HepG2 (cell line): Measurements from ENCODE around the gene FUT3. TPM values are rescaled to one million over a fixed set of nuclear protein-coding genes. Genes with fewer than 3 reads are reported as not detected.

Source experiments
- CENPT ChIP-seq: sonication (generic); formaldehyde crosslinking; IDR thresholded peaks from 2 replicates; pipeline ENCODE4 v1.8.0; 2022; ENCODE audit warnings: low read depth, mild to moderate bottlenecking, moderate library complexity, missing genetic modification reagents
- FOXA3 ChIP-seq: IDR thresholded peaks from 2 replicates; pipeline ENCODE4 v1.6.1; 2016; ENCODE audit warnings: missing genetic modification reagents, missing compliant biosample characterization
- HDAC1 ChIP-seq: sonication (generic); formaldehyde crosslinking; IDR thresholded peaks from 2 replicates; pipeline ENCODE4 v1.5.1; 2020; ENCODE audit warnings: mild to moderate bottlenecking, missing genetic modification reagents
- HIC2 ChIP-seq: sonication (generic); formaldehyde crosslinking; IDR thresholded peaks from 2 replicates; pipeline ENCODE4 v1.9.0; 2022; ENCODE audit warnings: low read depth, missing genetic modification reagents
- HINFP ChIP-seq: sonication (generic); formaldehyde crosslinking; IDR thresholded peaks from 2 replicates; pipeline ENCODE4 v1.4.0; 2020; ENCODE audit warnings: low read depth, mild to moderate bottlenecking, missing genetic modification reagents
- HMGXB4 ChIP-seq, 2 experiments: sonication (generic) in 1 of 2; formaldehyde crosslinking in 1 of 2; IDR thresholded peaks; 2 replicates each; pipeline versions ENCODE4 v1.4.0 to v1.6.1; 2018 to 2020; ENCODE audit warnings: missing genetic modification reagents in 2 of 2, borderline replicate concordance in 1 of 2, low read depth in 1 of 2, mild to moderate bottlenecking in 1 of 2, missing biosample characterization in 1 of 2
- KDM2A ChIP-seq: sonication (generic); formaldehyde crosslinking; IDR thresholded peaks from 2 replicates; pipeline ENCODE4 v1.4.0; 2020; ENCODE audit warnings: low read depth, missing genetic modification reagents, borderline replicate concordance
- KMT2B ChIP-seq: IDR thresholded peaks from 2 replicates; pipeline ENCODE4 v1.6.1; 2016; ENCODE audit warnings: missing genetic modification reagents, missing compliant biosample characterization
- NFKBIZ ChIP-seq: IDR thresholded peaks from 2 replicates; pipeline ENCODE4 v1.6.1; 2018; ENCODE audit warnings: missing genetic modification reagents, missing compliant biosample characterization
- PAF1 ChIP-seq: IDR thresholded peaks from 2 replicates; pipeline ENCODE4 v1.6.1; 2016; ENCODE audit warnings: missing genetic modification reagents, missing compliant biosample characterization
- POLR2AphosphoS5 ChIP-seq: IDR thresholded peaks from 2 replicates; pipeline ENCODE4 v1.6.1; 2012; ENCODE audit warnings: low read depth, low read length
- PRPF4 ChIP-seq: fragments of 200-400 bp; formaldehyde crosslinking; IDR thresholded peaks from 2 replicates; pipeline ENCODE4 v1.6.1; 2016; ENCODE audit warnings: low read length, low read depth; ENCODE audit not compliant: poor library complexity, severe bottlenecking
- SNAPC2 ChIP-seq: sonication (generic); formaldehyde crosslinking; IDR thresholded peaks from 2 replicates; pipeline ENCODE4 v1.8.1; 2022; ENCODE audit warnings: mild to moderate bottlenecking, missing genetic modification reagents
- SRSF9 ChIP-seq: fragments of 200-400 bp; formaldehyde crosslinking; IDR thresholded peaks from 2 replicates; pipeline ENCODE4 v1.6.1; 2018; ENCODE audit warnings: borderline replicate concordance, mild to moderate bottlenecking, low read depth, low read length; ENCODE audit not compliant: insufficient read depth, poor library complexity, severe bottlenecking
- ZBTB8A ChIP-seq: sonication (generic); formaldehyde crosslinking; IDR thresholded peaks from 2 replicates; pipeline ENCODE4 v1.4.0; 2020; ENCODE audit warnings: mild to moderate bottlenecking, low read depth, missing genetic modification reagents, borderline replicate concordance
- ZNF232 ChIP-seq: sonication (generic); formaldehyde crosslinking; IDR thresholded peaks from 2 replicates; pipeline ENCODE4 v1.4.0; 2020; ENCODE audit warnings: missing genetic modification reagents, borderline replicate concordance
- ZNF235 ChIP-seq: sonication (generic); formaldehyde crosslinking; IDR thresholded peaks from 2 replicates; pipeline ENCODE4 v1.8.1; 2023; ENCODE audit warnings: mild to moderate bottlenecking, missing genetic modification reagents, borderline replicate concordance
- ZNF296 ChIP-seq: sonication (generic); formaldehyde crosslinking; conservative IDR thresholded peaks from 2 replicates; pipeline ENCODE4 v1.5.0; 2020; ENCODE audit warnings: mild to moderate bottlenecking, missing genetic modification reagents
- ZNF33A ChIP-seq: sonication (generic); formaldehyde crosslinking; IDR thresholded peaks from 2 replicates; pipeline ENCODE4 v1.5.1; 2020; ENCODE audit warnings: missing genetic modification reagents, mild to moderate bottlenecking, moderate library complexity, borderline replicate concordance
- ZNF484 ChIP-seq: sonication (generic); formaldehyde crosslinking; IDR thresholded peaks from 2 replicates; pipeline ENCODE4 v1.5.1; 2020; ENCODE audit warnings: mild to moderate bottlenecking, low read depth, missing genetic modification reagents, borderline replicate concordance
- ZNF674 ChIP-seq: sonication (generic); formaldehyde crosslinking; IDR thresholded peaks from 2 replicates; pipeline ENCODE4 v1.5.0; 2020; ENCODE audit warnings: low read depth, mild to moderate bottlenecking, missing genetic modification reagents
- ZNF7 ChIP-seq: IDR thresholded peaks from 2 replicates; pipeline ENCODE4 v1.6.1; 2016; ENCODE audit warnings: missing biosample characterization, missing genetic modification reagents
- ZNF746 ChIP-seq: sonication (generic); formaldehyde crosslinking; IDR thresholded peaks from 2 replicates; pipeline ENCODE4 v1.8.0; 2022; ENCODE audit warnings: mild to moderate bottlenecking, missing genetic modification reagents
- ZNF747 ChIP-seq: sonication (generic); formaldehyde crosslinking; IDR thresholded peaks from 2 replicates; pipeline ENCODE4 v1.8.1; 2023; ENCODE audit warnings: missing genetic modification reagents, mild to moderate bottlenecking, borderline replicate concordance
- ZNF788 ChIP-seq: sonication (generic); formaldehyde crosslinking; IDR thresholded peaks from 2 replicates; pipeline ENCODE4 v1.5.0; 2020; ENCODE audit warnings: mild to moderate bottlenecking, missing genetic modification reagents, borderline replicate concordance
- ZNF816 ChIP-seq: sonication (generic); formaldehyde crosslinking; IDR thresholded peaks from 2 replicates; pipeline ENCODE4 v1.8.0; 2022; ENCODE audit warnings: missing genetic modification reagents, mild to moderate bottlenecking, borderline replicate concordance
- polyA plus RNA-seq, 8 experiments: library from polyadenylated mRNA; depleted of rRNA in 3 of 8; stranded (reverse) in 7 of 8; unstranded in 1 of 8; fragments of >200 nt; fragmentation: Illumina TruSeq in 4 of 8; extraction: Trizol in 4 of 8; gene quantifications; 2 replicates each; pipeline versions ENCODE4 v1.2.1 to v1.2.3, GENCODE V29; 2011 to 2016; ENCODE audit warnings: low read depth in 4 of 8, missing spikeins in 1 of 8, mixed read lengths in 1 of 8; ENCODE audit not compliant: insufficient read depth in 1 of 8
- total RNA-seq, 5 experiments: library from RNA; depleted of rRNA; stranded (reverse); fragments of >200 nt; fragmentation: Illumina TruSeq; extraction: Trizol; gene quantifications; 2 replicates each; pipeline ENCODE4 v1.2.3, GENCODE V29; 2016; ENCODE audit warnings: low read depth in 1 of 5

The FUT3 gene
- total and polyA plus RNA-seq, 2 of the 13 experiments (the other 11 are each of a cell fraction or from before 2014, with no cell fraction given): 0.53 to 1.1 TPM

GRCh38 chr19:5880604-5881078 is 29.4 kb upstream of the FUT3 start (continued):
- TF ChIP-seq FOXA3 (CRISPR knock-in tag): peak; percentile 67
- TF ChIP-seq ZNF746 (CRISPR knock-in tag): peak; percentile 47; the same call in 1 of the 2 replicates
- no peak for TF ChIP-seq ZNF674
- TF ChIP-seq ZBTB8A (CRISPR knock-in tag): no peak
- no peak for TF ChIP-seq PAF1 (CRISPR knock-in tag)
- no peak for TF ChIP-seq ZNF232
- no peak for TF ChIP-seq KMT2B (CRISPR knock-in tag)
- TF ChIP-seq HDAC1: peak; percentile 89
- peak; percentile 46; the same call in 1 of the 2 replicates for TF ChIP-seq KDM2A (CRISPR knock-in tag)
- peak; percentile 72; the same call in 1 of the 2 replicates for TF ChIP-seq ZNF747
- TF ChIP-seq CENPT: no peak
- peak; percentile 83; the same call in 1 of the 2 replicates for TF ChIP-seq ZNF816 (CRISPR knock-in tag)
- TF ChIP-seq ZNF235: no peak
- TF ChIP-seq ZNF484 (CRISPR knock-in tag): no peak
- no peak for TF ChIP-seq ZNF33A
- peak; percentile 73; the same call in 1 of the 2 replicates for TF ChIP-seq HIC2 (CRISPR knock-in tag)
- TF ChIP-seq HINFP (CRISPR knock-in tag): no peak
- TF ChIP-seq SRSF9: no peak
- peak; percentile 79 for TF ChIP-seq NFKBIZ (CRISPR knock-in tag)
- TF ChIP-seq HMGXB4 (CRISPR knock-in tag; IDR thresholded peaks at IDR 0.05; ENCODE audit: borderline replicate concordance in 1 of 2, low read depth in 1 of 2): peak in 1 of 2 experiments; percentile 62; a peak in 1 of 4 replicates
- peak; percentile 18; the same call in 1 of the 2 replicates for TF ChIP-seq POLR2AphosphoS5
- TF ChIP-seq SNAPC2: no peak
- TF ChIP-seq ZNF788 (CRISPR knock-in tag): peak; percentile 41; the same call in 1 of the 2 replicates
- no peak for TF ChIP-seq ZNF296
- TF ChIP-seq ZNF7: no peak
- TF ChIP-seq PRPF4: no peak
